ENCODE data around the gene ST8SIA1.

ST8SIA1 gene

DNA sequence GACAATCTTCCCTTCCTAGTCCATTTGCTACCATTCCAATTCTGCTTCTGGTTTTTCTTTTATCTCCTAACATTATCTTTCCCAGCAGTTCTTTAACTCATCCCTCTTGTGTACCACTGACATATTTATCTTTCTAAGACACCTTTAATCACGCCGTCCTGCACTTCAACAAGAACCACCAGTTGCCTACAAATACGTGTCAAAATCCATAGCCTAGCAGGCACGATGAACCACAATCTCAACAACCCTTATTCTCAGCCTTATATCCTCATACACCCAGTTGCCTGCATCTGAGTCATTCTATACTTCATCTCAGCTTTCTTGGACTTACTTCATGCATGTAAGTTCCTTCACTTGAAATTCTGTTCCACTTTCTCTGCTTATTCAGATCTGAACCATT, 16.4 kb upstream of the ST8SIA1 start:
- H4K20me1 ChIP-seq (ENCODE audit: insufficient read depth, low read length) = no peaks in the 10 kb centered on the region
- H3K36me3 ChIP-seq (replicated peaks; ENCODE audit: insufficient read depth, low read length) = no peaks in the 10 kb centered on the region
- no peak overlapping the region for H3K27ac ChIP-seq (ENCODE audit: low read length)
- no peaks in the 10 kb centered on the region for H3K9me3 ChIP-seq (replicated peaks; ENCODE audit: insufficient read depth, low read length)
- no peaks in the 10 kb centered on the region for H3K4me1 ChIP-seq (ENCODE audit: low read length)
- H3K79me2 ChIP-seq (ENCODE audit: low read length) = no peaks in the 10 kb centered on the region
- no peak overlapping the region for H3K9ac ChIP-seq (ENCODE audit: low read length)
- TF ChIP-seq, protein P1, sequence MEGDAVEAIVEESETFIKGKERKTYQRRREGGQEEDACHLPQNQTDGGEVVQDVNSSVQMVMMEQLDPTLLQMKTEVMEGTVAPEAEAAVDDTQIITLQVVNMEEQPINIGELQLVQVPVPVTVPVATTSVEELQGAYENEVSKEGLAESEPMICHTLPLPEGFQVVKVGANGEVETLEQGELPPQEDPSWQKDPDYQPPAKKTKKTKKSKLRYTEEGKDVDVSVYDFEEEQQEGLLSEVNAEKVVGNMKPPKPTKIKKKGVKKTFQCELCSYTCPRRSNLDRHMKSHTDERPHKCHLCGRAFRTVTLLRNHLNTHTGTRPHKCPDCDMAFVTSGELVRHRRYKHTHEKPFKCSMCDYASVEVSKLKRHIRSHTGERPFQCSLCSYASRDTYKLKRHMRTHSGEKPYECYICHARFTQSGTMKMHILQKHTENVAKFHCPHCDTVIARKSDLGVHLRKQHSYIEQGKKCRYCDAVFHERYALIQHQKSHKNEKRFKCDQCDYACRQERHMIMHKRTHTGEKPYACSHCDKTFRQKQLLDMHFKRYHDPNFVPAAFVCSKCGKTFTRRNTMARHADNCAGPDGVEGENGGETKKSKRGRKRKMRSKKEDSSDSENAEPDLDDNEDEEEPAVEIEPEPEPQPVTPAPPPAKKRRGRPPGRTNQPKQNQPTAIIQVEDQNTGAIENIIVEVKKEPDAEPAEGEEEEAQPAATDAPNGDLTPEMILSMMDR (IDR thresholded peaks at IDR 0.05; ENCODE audit: low read length) = no peak
- TF ChIP-seq EZH2 (optimal IDR thresholded peaks at IDR 0.05; ENCODE audit: low read depth, low read length) (no peak), EZH2phosphoT487 (IDR thresholded peaks at IDR 0.05; ENCODE audit: low read length) (no peak)
- no peak overlapping the region for H2AFZ ChIP-seq (ENCODE audit: low read length)
- DNase-seq = no peak
- H3F3A ChIP-seq (ENCODE audit: insufficient read depth, low read length) = no peaks in the 10 kb centered on the region
- no peak overlapping the region for H3K4me3 ChIP-seq (ENCODE audit: low read length)
- no peaks in the 10 kb centered on the region for H3K27me3 ChIP-seq (replicated peaks; ENCODE audit: insufficient read depth, low read length)
- H3K4me2 ChIP-seq (ENCODE audit: low read depth, low read length) = no peak overlapping the region
- H3K9me2 ChIP-seq (replicated peaks; ENCODE audit: insufficient read depth, low read length) = no peaks in the 10 kb centered on the region

DNA sequence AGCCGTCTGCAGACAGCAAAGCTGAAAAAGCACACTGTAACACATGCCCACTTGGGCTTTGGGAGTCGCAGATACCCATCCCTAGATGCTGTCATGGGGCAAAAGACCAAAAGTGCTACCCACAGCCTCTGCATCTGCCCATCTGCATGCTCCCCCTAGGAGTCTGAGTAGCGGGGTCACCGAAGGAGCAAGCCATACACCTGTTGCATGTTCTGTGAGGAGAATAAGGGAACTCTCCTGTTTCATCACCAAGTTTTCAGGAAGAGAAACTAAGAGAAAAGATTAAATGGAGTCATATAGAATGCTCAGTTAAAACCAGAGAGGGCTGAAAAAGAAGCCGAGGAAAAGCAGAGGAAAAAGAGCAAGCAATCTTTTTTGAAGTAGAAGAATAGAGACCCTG, 13.7 kb upstream of the ST8SIA1 start:
- Histone ChIP-seq H3K4me2 (ENCODE audit: low read depth, low read length) (no peak overlapping the region), H3K36me3 (replicated peaks; ENCODE audit: insufficient read depth, low read length) (no peaks in the 10 kb centered on the region), H3K9ac (ENCODE audit: low read length) (no peak overlapping the region), H3K79me2 (ENCODE audit: low read length) (no peaks in the 10 kb centered on the region), H2AFZ (ENCODE audit: low read length) (no peak overlapping the region), H3K9me3 (replicated peaks; ENCODE audit: insufficient read depth, low read length) (no peaks in the 10 kb centered on the region), H3K4me1 (ENCODE audit: low read length) (no peaks in the 10 kb centered on the region), H3F3A (ENCODE audit: insufficient read depth, low read length) (no peaks in the 10 kb centered on the region), H4K20me1 (ENCODE audit: insufficient read depth, low read length) (no peaks in the 10 kb centered on the region), H3K9me2 (replicated peaks; ENCODE audit: insufficient read depth, low read length) (no peaks in the 10 kb centered on the region), H3K27me3 (replicated peaks; ENCODE audit: insufficient read depth, low read length) (no peaks in the 10 kb centered on the region), H3K27ac (ENCODE audit: low read length) (no peak overlapping the region), H3K4me3 (ENCODE audit: low read length) (no peak overlapping the region)
- TF ChIP-seq, protein P1 (IDR thresholded peaks at IDR 0.05; ENCODE audit: low read length) = no peak
- TF ChIP-seq EZH2 (optimal IDR thresholded peaks at IDR 0.05; ENCODE audit: low read depth, low read length) (no peak), EZH2phosphoT487 (IDR thresholded peaks at IDR 0.05; ENCODE audit: low read length) (no peak)
- DNase-seq = no peak

DNA sequence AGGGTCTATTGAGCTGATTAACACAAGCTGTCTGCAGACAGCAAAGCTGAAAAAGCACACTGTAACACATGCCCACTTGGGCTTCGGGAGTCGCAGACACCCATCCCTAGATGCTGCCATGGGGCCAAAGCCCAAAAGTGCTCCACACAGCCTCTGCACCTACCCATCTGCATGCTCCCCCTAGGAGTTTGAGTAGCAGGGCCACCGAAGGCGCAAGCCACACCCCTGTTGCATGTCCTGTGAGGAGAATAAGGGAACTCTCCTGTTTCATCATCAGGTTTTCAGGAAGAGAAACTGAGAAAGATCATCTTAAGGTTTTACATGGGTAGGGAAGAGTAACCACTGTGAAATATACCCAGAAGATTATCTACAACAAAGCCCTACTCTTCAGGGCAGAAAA, 5.6 kb upstream of the ST8SIA1 start:
- peaks cover 5% of the 10 kb centered on the region; the same call in 1 of the 2 replicates for H3F3A ChIP-seq (ENCODE audit: insufficient read depth, low read length)
- no peaks in the 10 kb centered on the region for H3K9me3 ChIP-seq (replicated peaks; ENCODE audit: insufficient read depth, low read length)
- no peak overlapping the region for H3K9ac ChIP-seq (ENCODE audit: low read length)
- no peak overlapping the region for H3K4me2 ChIP-seq (ENCODE audit: low read depth, low read length)
- no peak for DNase-seq
- H3K79me2 ChIP-seq (ENCODE audit: low read length) = no peaks in the 10 kb centered on the region
- no peak for TF ChIP-seq EZH2 (optimal IDR thresholded peaks at IDR 0.05; ENCODE audit: low read depth, low read length)
- TF ChIP-seq, protein P1 (IDR thresholded peaks at IDR 0.05; ENCODE audit: low read length) = no peak
- TF ChIP-seq EZH2phosphoT487 (IDR thresholded peaks at IDR 0.05; ENCODE audit: low read length) = no peak
- no peaks in the 10 kb centered on the region for H4K20me1 ChIP-seq (ENCODE audit: insufficient read depth, low read length)
- no peak overlapping the region for H2AFZ ChIP-seq (ENCODE audit: low read length)
- no peaks in the 10 kb centered on the region for H3K9me2 ChIP-seq (replicated peaks; ENCODE audit: insufficient read depth, low read length)
- H3K4me1 ChIP-seq (ENCODE audit: low read length) = no peaks in the 10 kb centered on the region
- H3K27ac ChIP-seq (ENCODE audit: low read length) = no peak overlapping the region
- H3K36me3 ChIP-seq (replicated peaks; ENCODE audit: insufficient read depth, low read length) = no peaks in the 10 kb centered on the region
- H3K4me3 ChIP-seq (ENCODE audit: low read length) = no peak overlapping the region
- no peaks in the 10 kb centered on the region for H3K27me3 ChIP-seq (replicated peaks; ENCODE audit: insufficient read depth, low read length)
